GM21786 (cell line): Measurements from ENCODE around the gene LAMA2.

ENCODE experiments used
- ATAC-seq: cut with Tn5 transposase; IDR thresholded peaks from one replicate; pipeline ENCODE4 v1.9.1; 2021; ENCODE audit not compliant: unreplicated experiment

The LAMA2 gene

DNA sequence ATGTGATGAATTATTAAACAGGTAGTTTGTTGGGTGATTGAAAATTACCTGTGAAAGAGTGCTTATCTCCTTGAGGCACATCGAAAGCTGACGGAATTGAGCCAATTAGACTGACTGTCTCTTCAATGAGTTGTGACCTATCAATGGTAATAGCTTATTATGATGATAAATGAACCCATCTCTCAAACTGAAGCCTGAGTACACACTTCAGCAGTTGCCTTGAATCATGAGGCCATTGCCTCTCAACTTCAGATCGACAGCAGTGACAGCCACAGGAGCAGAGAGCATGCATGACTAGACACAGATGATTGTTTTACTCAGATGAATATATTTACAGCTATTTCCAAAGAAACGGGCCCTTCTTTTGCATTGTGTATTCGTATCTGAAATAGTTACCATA is 323.9 kb downstream of the LAMA2 start:
- no peak for ATAC-seq

DNA sequence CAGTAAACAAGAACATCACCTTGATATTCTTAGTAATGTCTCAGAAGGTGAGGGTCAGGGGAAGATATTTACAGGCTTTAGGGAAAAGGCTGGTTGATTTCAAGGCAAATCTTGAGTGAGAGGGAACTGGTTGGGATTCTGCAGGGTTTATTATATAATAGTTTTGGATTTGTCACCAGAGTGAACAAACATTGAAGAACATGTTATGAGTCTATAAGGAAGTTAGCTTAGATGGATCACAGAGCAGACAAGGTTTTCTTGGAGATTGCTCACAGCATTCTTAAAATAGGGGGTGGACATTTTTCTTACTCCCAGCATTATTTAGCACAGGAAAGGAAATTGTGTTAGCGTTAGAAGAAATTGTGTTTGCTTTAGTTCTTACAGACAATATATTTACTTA is 324.9 kb downstream of the LAMA2 start:
- ATAC-seq: no peak

GRCh38 chr6:129208415-129209034 is 325.6 kb downstream of the LAMA2 start:
- no peak for ATAC-seq

GRCh38 chr6:129209355-129209754 is 326.4 kb downstream of the LAMA2 start:
- no peak for ATAC-seq

DNA sequence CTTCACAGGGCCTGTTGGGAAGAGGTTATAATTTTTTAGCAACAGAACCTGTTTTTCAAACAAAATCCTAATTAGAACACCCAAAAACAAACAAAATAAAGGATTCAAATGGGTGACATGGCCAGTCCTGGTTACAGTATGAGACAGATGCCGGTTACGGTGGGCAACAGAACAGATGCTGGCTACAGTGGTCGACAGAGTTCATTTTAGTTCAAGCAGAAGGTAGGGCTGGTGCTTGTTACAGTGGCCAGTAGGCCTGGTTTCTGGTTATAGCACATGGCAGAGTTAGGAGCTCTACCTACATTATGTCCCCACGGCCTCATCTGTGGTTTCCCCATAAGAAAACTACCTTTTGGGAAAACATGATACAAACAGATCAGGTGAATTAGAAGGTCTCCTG is 327.7 kb downstream of the LAMA2 start:
- no peak for ATAC-seq

DNA sequence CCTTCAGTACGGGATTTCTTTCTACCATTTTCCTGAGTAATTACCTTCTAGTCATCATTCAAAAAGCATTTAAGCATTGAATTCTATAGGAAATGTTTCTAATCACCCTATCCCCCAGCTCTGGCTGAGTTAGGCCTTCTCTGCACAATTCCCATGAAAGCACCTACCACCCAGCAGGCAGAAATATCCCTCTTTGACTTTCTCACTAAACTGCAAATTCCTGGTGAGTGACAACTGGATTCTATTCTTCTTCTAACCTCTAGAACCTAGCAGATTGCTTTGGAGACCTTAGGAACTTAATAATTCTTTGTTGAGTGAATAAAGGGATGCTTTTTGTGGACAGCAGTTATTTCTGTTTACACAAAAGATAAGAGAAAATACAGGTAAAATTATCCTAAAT is 328.7 kb downstream of the LAMA2 start:
- no peak for ATAC-seq

GRCh38 chr6:129212081-129212480 is 329.1 kb downstream of the LAMA2 start:
- ATAC-seq: no peak

GRCh38 chr6:129215246-129215645 is 332.3 kb downstream of the LAMA2 start:
- ATAC-seq: no peak

GRCh38 chr6:129215916-129216520 is 333.1 kb downstream of the LAMA2 start:
- no peak for ATAC-seq

GRCh38 chr6:129217701-129218100 is 334.8 kb downstream of the LAMA2 start:
- no peak for ATAC-seq

- ATAC-seq: no peak
These were observed 350.7 kb downstream of the LAMA2 start for GRCh38 chr6:129233458-129234134.

- ATAC-seq: no peak
These were observed 352.4 kb downstream of the LAMA2 start for GRCh38 chr6:129235167-129236000.

DNA sequence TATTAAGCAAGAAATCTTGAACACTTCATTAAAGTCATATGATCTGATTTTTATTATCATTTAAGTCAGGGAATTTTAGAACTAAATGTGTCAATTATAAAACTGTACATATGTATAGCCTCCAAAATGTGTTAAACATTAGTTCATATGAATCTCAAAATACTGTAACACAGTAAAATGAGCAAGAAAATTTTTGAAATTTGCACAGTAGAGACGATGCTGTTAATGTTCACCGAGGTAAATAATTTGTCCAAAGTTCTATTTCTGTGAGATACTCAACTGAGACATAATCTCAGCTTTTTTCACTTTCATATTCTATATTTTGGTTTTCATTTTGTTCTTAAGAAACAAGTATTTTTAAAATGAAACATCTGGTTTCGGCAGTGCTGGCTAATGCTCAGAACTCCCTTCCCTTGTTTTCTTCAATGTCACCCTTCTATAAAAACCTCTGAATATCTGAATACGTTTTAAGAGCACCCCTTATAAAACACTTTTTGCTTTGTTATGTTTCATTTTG is 353.1 kb downstream of the LAMA2 start:
- ATAC-seq: peak; percentile 67

GRCh38 chr6:129238991-129239390 is 356.1 kb downstream of the LAMA2 start:
- no peak for ATAC-seq

DNA sequence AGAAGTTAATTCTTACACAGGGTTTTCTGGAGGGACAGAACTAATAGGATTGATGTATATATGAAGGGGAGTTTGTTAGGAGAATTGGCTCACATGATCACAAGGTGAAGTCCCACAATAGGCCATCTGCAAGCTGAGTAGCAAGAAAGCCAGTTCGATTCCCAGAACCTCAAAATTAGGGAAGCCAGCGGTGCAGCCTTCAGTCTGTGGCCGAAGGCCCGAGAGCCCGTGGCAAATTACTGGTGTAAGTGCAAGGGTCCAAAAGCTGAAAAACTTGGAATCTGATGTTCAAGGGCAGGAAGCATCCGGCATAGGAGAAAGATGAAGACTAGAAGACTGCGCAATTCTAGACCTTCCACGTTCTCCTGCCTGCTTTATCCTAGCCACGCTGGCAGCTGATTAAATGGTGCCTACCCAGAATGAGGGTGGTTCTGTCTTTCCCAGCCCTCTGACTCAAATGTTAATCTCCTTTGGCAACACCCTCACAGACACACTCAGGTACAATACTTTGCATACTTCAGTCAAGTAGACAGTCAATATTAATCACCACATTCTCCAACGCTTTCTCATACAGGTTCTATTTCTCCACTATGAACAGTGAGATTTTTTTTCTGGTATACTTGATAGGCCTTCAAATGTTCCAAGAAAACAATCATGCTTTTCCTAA is 357.0 kb downstream of the LAMA2 start:
- no peak for ATAC-seq

GRCh38 chr6:129240492-129240853 is 357.5 kb downstream of the LAMA2 start:
- no peak for ATAC-seq

DNA sequence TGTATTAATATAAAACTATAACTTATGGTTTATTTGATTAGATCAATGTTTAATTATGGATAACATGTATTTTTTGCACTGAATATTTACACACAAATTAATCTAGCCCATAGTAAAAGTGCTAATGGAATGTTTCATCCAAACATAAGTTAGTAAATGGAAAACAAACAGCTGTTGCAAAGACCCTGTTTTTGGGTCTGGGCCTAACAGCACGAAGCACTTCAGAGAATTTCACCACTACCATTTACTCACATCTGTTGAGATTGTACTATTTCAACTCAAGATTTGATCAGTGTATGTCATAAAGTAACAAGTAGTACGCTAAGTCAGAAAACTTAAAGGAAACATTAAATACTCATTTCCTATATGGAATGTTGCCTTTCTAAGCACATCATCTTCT is 359.6 kb downstream of the LAMA2 start:
- ATAC-seq: no peak

- no peak for ATAC-seq
These were observed 360.4 kb downstream of the LAMA2 start for GRCh38 chr6:129243377-129243776.

DNA sequence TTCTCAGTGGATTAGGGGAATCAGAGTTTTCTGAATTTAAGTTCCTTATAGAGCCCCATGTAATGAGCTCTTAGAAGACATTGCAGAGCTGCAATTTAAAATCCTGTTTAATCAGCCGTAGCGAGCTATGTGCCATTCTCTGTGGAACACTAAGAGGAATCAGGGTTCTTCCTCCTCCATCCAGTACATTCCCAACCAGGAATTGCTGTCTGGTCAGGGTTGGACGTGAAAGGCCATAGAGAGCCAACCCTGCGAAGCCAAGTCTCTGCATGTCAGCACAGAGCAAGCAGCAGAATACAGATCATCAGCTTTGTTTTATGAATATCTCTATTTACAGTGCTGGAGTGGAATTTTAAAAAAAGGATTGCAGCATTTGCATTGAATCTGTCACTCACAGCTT is 366.0 kb downstream of the LAMA2 start:
- no peak for ATAC-seq

DNA sequence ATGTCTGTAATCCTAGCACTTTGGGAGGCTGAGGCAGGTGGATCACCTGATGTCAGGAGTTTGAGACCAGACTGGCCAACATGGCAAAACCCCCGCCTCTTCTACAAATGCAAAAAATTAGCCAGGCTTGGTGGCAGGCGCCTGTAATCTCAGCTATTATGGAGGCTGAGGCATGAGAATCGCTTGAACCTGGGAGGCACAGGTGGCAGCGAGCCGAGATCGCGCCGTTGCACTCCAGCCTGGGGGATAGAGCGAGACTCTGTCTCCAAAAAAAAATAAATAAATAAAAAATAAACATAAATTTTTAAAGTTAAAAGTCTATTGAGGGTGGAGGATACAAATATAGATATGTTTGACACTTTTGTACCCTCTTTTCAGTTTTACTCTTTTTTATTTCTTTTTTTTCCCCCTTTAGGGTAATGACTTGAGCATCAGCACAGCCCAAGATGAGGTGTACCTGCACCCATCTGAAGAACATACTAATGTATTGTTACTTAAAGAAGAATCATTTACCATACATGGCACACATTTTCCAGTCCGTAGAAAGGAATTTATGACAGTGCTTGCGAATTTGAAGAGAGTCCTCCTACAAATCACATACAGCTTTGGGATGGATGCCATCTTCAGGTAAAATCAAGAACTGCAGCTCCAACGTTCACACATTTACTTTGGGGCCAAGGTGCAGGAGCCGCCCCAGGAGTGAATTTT is 368.9 kb downstream of the LAMA2 start:
- peak; percentile 92 for ATAC-seq
